ENCODE results near the gene C1QTNF3. TPM values are rescaled to one million over a fixed set of nuclear protein-coding genes. Genes with fewer than 3 reads are reported as not detected.

The C1QTNF3 gene
- total and polyA plus RNA-seq, 10 donors, result 2.7 to 10.7 (median 6.4) TPM

- H3K9me3 ChIP-seq, result no peaks in the 10 kb centered on the region
- no peak overlapping the region for H3K4me3 ChIP-seq
- H3K4me1 ChIP-seq, result no peaks in the 10 kb centered on the region
- H3K27me3 ChIP-seq (replicated peaks in 1 of 7), result no peaks in the 10 kb centered on the region
- no peak overlapping the region for H3K27ac ChIP-seq
- peaks cover 0 to 33% (median 6%) of the 10 kb centered on the region in 6 donors for H3K36me3 ChIP-seq
- WGBS, 5 donors, result 79 to 94% (median 88%) methylated on average over 3 of the region's 3 CpGs
- no peak for TF ChIP-seq POLR2AphosphoS5 (IDR thresholded peaks at IDR 0.05)
- TF ChIP-seq POLR2A (IDR thresholded peaks at IDR 0.05), result no peak
- no peak for TF ChIP-seq CTCF (IDR thresholded peaks at IDR 0.05 in 8 of 11, conservative IDR thresholded peaks at IDR 0.05 in 3 of 11)
- DNase-seq, result no peak
- intact Hi-C loops (cut with DNase I; ENCODE audit: low total_unique reads), result no loop called here
Observed at GRCh38 chr5:34055667-34056066, 12.7 kb upstream of the C1QTNF3 start.

GRCh38 chr5:34054400-34054729 is 11.4 kb upstream of the C1QTNF3 start:
- TF ChIP-seq POLR2AphosphoS5 (IDR thresholded peaks at IDR 0.05) (no peak), POLR2A (IDR thresholded peaks at IDR 0.05) (no peak), CTCF (IDR thresholded peaks at IDR 0.05 in 8 of 11, conservative IDR thresholded peaks at IDR 0.05 in 3 of 11) (no peak)
- Histone ChIP-seq H3K9me3 (no peaks in the 10 kb centered on the region), H3K4me3 (no peak overlapping the region), H3K27me3 (replicated peaks in 1 of 7) (no peaks in the 10 kb centered on the region), H3K36me3 (peaks cover 0 to 45% (median 6%) of the 10 kb centered on the region in 6 donors), H3K27ac (no peak overlapping the region), H3K4me1 (no peaks in the 10 kb centered on the region)
- DNase-seq, result no peak
- 93 to 100% (median 96%) methylated on average over 1 of the region's 1 CpG for WGBS, 5 donors
- intact Hi-C loops (cut with DNase I; ENCODE audit: low total_unique reads), result no loop called here

GRCh38 chr5:34053571-34054399 is 10.8 kb upstream of the C1QTNF3 start:
- Histone ChIP-seq H3K9me3 (no peaks in the 10 kb centered on the region), H3K27ac (no peak overlapping the region), H3K27me3 (replicated peaks in 1 of 7) (no peaks in the 10 kb centered on the region), H3K36me3 (peaks cover 0 to 40% (median 6%) of the 10 kb centered on the region in 6 donors), H3K4me3 (no peak overlapping the region), H3K4me1 (no peaks in the 10 kb centered on the region)
- intact Hi-C loops (cut with DNase I; ENCODE audit: low total_unique reads), result no loop called here
- WGBS, 5 donors, result 89 to 93% (median 92%) methylated on average over 5 of the region's 5 CpGs
- no peak for DNase-seq
- TF ChIP-seq POLR2A (IDR thresholded peaks at IDR 0.05) (no peak), POLR2AphosphoS5 (IDR thresholded peaks at IDR 0.05) (no peak), CTCF (IDR thresholded peaks at IDR 0.05 in 8 of 11, conservative IDR thresholded peaks at IDR 0.05 in 3 of 11) (no peak)

- no peaks in the 10 kb centered on the region for H3K9me3 ChIP-seq
- intact Hi-C loops (cut with DNase I; ENCODE audit: low total_unique reads), result no loop called here
- no peak for TF ChIP-seq CTCF (IDR thresholded peaks at IDR 0.05 in 8 of 11, conservative IDR thresholded peaks at IDR 0.05 in 3 of 11)
- TF ChIP-seq POLR2A (IDR thresholded peaks at IDR 0.05), result no peak
- TF ChIP-seq POLR2AphosphoS5 (IDR thresholded peaks at IDR 0.05), result no peak
- no peak overlapping the region for H3K4me3 ChIP-seq
- no peak for DNase-seq
- no peaks in the 10 kb centered on the region for H3K27me3 ChIP-seq (replicated peaks in 1 of 7)
- peaks cover 0 to 34% (median 6%) of the 10 kb centered on the region in 6 donors for H3K36me3 ChIP-seq
- no peak overlapping the region for H3K27ac ChIP-seq
- H3K4me1 ChIP-seq, result peaks cover 0 to 4% (median 0%) of the 10 kb centered on the region in 6 donors
- 81 to 95% (median 90%) methylated on average over 2 of the region's 2 CpGs for WGBS, 5 donors
Observed at GRCh38 chr5:34053133-34053532, 10.1 kb upstream of the C1QTNF3 start.
